Adrenal gland (tissue), 12 donors: ENCODE results near the gene COL26A1. TPM values are rescaled to one million over a fixed set of nuclear protein-coding genes. Genes with fewer than 3 reads are reported as not detected.

Source experiments
- DNase-seq, 7 donors: peaks; one replicate each; pipeline ENCODE4 v3.0.0-alpha.2; 2019 to 2020
- H3K27ac ChIP-seq, 5 donors: fragments of 200-600 bp; sonication (generic) in 4 of 5; 1 replicate in 3 of 5; 2 replicates in 2 of 5; pipeline versions ENCODE4 v1.5.1 to v1.8.0; 2016 to 2020; ENCODE audit warnings: mild to moderate bottlenecking in 1 of 5
- H3K27me3 ChIP-seq: fragments of 200-600 bp; 2 replicates; pipeline ENCODE4 v1.8.0; 2021
- H3K36me3 ChIP-seq, 2 donors: fragments of 200-600 bp; replicated peaks in 1 of 2; 1 replicate in 1 of 2; 2 replicates in 1 of 2; pipeline versions ENCODE4 v1.5.1 to v1.8.0; 2018 to 2022
- H3K4me1 ChIP-seq, 2 donors: fragments of 200-600 bp; replicated peaks in 1 of 2; 1 replicate in 1 of 2; 2 replicates in 1 of 2; pipeline versions ENCODE4 v1.5.1 to v1.8.0; 2018 to 2021
- H3K4me3 ChIP-seq, 4 donors: fragments of 200-600 bp; sonication (generic) in 3 of 4; one replicate each; pipeline ENCODE4 v1.5.1; 2016 to 2018
- H3K9me3 ChIP-seq, 3 donors: fragments of 200-600 bp; sonication (generic) in 1 of 3; replicated peaks in 1 of 3; 1 replicate in 2 of 3; 2 replicates in 1 of 3; pipeline versions ENCODE4 v1.5.1 to v1.8.0; 2016 to 2021
- POLR2A ChIP-seq, 2 donors: fragments of 450-650 bp; IDR thresholded peaks; one replicate each; pipeline ENCODE4 v1.6.1; 2017; ENCODE audit warnings: antibody characterized with exemption in 2 of 2, mild to moderate bottlenecking in 2 of 2, moderate library complexity in 1 of 2
- WGBS, 4 donors: extraction: QIAGEN DNeasy Blood & Tissue Kit in 2 of 4; methylation state at CpG; one replicate each; pipeline versions ENCODE4 v1.1.5 to v1.1.7; 2013 to 2017; 5-methylcytosine and 5-hydroxymethylcytosine counted together
- intact Hi-C, 2 donors: fragments of 100-400 bp; cut with DNase I; formaldehyde crosslinking; loops; one replicate each; pipeline versions ENCODE4 v1.14.1 to v1.15.0; 2022 to 2023
- polyA plus RNA-seq, 3 donors: library from polyadenylated mRNA; stranded (reverse); fragments of 200-250 nt in 2 of 3; fragments of 350-450 nt in 1 of 3; fragmentation: Illumina TruSeq in 1 of 3; extraction: RNeasy Lipid Tissue Mini Kit (QIAGEN cat#74804) in 1 of 3; gene quantifications; one replicate each; pipeline ENCODE4 v1.2.3, GENCODE V29; 2013 to 2014
- total RNA-seq, 9 donors: library from RNA; depleted of rRNA in 4 of 9; stranded (reverse); fragments of >200 nt in 4 of 9; fragments of 120-200 nt in 1 of 9; fragmentation: NEBNext Ultra II Directional in 1 of 9; extraction: Animal tissue kit (Norgen Biotek cat#: 25700) in 1 of 9; gene quantifications; one replicate each; pipeline versions ENCODE4 v1.1.0 to v1.2.4, GENCODE V29; 2013 to 2023
- TF ChIP-seq, protein P1 (sequence below), 6 experiments: fragments of 450-650 bp in 4 of 6; fragments of 200-600 bp in 2 of 6; sonication (generic) in 1 of 6; IDR thresholded peaks; 1 replicate in 5 of 6; 2 replicates in 1 of 6; pipeline versions ENCODE4 v1.5.1 to v1.8.0; 2016 to 2021; ENCODE audit warnings: antibody characterized with exemption in 6 of 6, mild to moderate bottlenecking in 2 of 6, moderate library complexity in 1 of 6
- donor health status: healthy with polysubstance abuse.
- donor health status: Bipolar disorder and iron deficiency.
- donor health status: DM: yes; HTN: yes; CAD: no.
- donor health status: DM: no; HTN: no; CAD: no.
- donor health status: DM: no; HTN: no; CAD: no.
- donor health status: DM: yes; HTN: yes; CAD: no.

The COL26A1 gene
- total and polyA plus RNA-seq, 12 donors: 0.64 to 18.8 (median 4.6) TPM

DNA sequence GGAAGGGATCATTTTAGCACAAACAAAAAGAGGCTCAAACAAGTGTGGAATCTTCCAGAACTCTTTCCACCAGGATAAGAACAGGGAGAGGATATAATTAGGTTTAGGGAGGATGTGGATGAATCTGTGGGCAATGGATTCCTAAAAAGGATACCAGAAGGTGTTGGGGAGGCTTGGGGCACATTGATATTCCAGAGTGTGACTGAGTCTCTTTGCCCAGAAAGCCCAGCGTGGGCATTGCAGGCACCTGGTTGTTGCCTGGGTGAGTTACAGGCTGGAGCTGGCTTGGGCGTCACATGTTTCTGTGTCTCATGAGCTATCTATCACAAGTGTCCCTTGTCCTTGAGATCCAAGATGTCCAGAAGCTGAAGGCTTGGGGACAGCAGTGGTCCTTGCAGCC, 3.3 kb downstream of the COL26A1 start:
- Histone ChIP-seq H3K4me1 (peaks cover 0 to 12% of the 10 kb centered on the region in 2 donors), H3K36me3 (no peaks in the 10 kb centered on the region), H3K4me3 (no peak overlapping the region), H3K9me3 (no peaks in the 10 kb centered on the region), H3K27ac (no peak overlapping the region), H3K27me3 (no peaks in the 10 kb centered on the region)
- TF ChIP-seq, protein P1, sequence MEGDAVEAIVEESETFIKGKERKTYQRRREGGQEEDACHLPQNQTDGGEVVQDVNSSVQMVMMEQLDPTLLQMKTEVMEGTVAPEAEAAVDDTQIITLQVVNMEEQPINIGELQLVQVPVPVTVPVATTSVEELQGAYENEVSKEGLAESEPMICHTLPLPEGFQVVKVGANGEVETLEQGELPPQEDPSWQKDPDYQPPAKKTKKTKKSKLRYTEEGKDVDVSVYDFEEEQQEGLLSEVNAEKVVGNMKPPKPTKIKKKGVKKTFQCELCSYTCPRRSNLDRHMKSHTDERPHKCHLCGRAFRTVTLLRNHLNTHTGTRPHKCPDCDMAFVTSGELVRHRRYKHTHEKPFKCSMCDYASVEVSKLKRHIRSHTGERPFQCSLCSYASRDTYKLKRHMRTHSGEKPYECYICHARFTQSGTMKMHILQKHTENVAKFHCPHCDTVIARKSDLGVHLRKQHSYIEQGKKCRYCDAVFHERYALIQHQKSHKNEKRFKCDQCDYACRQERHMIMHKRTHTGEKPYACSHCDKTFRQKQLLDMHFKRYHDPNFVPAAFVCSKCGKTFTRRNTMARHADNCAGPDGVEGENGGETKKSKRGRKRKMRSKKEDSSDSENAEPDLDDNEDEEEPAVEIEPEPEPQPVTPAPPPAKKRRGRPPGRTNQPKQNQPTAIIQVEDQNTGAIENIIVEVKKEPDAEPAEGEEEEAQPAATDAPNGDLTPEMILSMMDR (IDR thresholded peaks at IDR 0.05): no peak
- no peak for TF ChIP-seq POLR2A (IDR thresholded peaks at IDR 0.05)
- DNase-seq: peak in 1 of 7 donors; percentile 10
- intact Hi-C loops: loop anchor here in 1 of 2 donors (10.0 kb wide), 1 partner anchor 169 kb away; no protein-coding TSS in a partner anchor
- WGBS, 4 donors: 71 to 86% (median 75%) methylated on average over 2 of the region's 2 CpGs

DNA sequence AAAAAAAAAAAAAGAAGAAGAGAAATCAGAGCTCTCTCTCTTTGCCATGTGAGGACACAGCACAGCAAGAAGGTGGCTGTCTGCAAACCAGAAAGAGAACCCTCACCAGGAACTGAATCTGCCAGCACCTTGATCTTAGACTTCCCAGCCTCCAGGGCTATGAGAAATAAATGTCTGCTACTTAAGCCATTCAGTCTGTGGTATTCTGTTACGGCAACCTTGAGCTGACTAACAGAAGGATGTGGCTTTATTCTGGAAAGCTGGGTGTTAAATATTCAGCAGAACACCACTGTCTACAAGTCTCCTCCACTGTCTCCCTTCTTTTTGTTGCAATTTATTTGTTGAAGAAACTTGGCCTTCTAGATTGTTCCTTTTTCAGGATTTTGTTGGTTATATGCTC, 5.0 kb downstream of the COL26A1 start:
- no peak for DNase-seq
- TF ChIP-seq, protein P1 (IDR thresholded peaks at IDR 0.05): no peak
- TF ChIP-seq POLR2A (IDR thresholded peaks at IDR 0.05): no peak
- no peak overlapping the region for H3K27ac ChIP-seq
- H3K27me3 ChIP-seq: no peaks in the 10 kb centered on the region
- H3K4me3 ChIP-seq: no peak overlapping the region
- H3K4me1 ChIP-seq: peaks cover 0 to 9% of the 10 kb centered on the region in 2 donors
- 53 to 93% (median 76%) methylated on average over 1 of the region's 1 CpG for WGBS, 4 donors
- intact Hi-C loops: loop anchor here in 1 of 2 donors (10.0 kb wide), 1 partner anchor 167 kb away; no protein-coding TSS in a partner anchor
- no peaks in the 10 kb centered on the region for H3K9me3 ChIP-seq
- no peaks in the 10 kb centered on the region for H3K36me3 ChIP-seq

GRCh38 chr7:101368422-101369165, 5.9 kb downstream of the COL26A1 start:
- no peak overlapping the region for H3K4me3 ChIP-seq
- H3K27me3 ChIP-seq: no peaks in the 10 kb centered on the region
- TF ChIP-seq, protein P1 (IDR thresholded peaks at IDR 0.05): no peak
- 72 to 89% (median 77%) methylated on average over 8 of the region's 8 CpGs for WGBS, 4 donors
- no peak for DNase-seq
- no peaks in the 10 kb centered on the region for H3K9me3 ChIP-seq
- no peaks in the 10 kb centered on the region for H3K36me3 ChIP-seq
- peaks cover 0 to 6% of the 10 kb centered on the region in 2 donors for H3K4me1 ChIP-seq
- H3K27ac ChIP-seq: no peak overlapping the region
- intact Hi-C loops: loop anchor here in 1 of 2 donors (10.0 kb wide), 1 partner anchor 166 kb away; no protein-coding TSS in a partner anchor

- no peaks in the 10 kb centered on the region for H3K36me3 ChIP-seq
- H3K9me3 ChIP-seq: no peaks in the 10 kb centered on the region
- H3K27ac ChIP-seq: no peak overlapping the region
- WGBS, 4 donors: 15 to 29% (median 25%) methylated on average over 4 to 5 of the region's 5 CpGs
- no peaks in the 10 kb centered on the region for H3K4me1 ChIP-seq
- intact Hi-C loops: no loop called here
- H3K4me3 ChIP-seq: no peak overlapping the region
- H3K27me3 ChIP-seq: no peaks in the 10 kb centered on the region
- DNase-seq: no peak
- no peak for TF ChIP-seq POLR2A (IDR thresholded peaks at IDR 0.05)
- TF ChIP-seq, protein P1 (IDR thresholded peaks at IDR 0.05): no peak
Measured at GRCh38 chr7:101370836-101371235, 8.2 kb downstream of the COL26A1 start.
